Chondrocyte (in vitro differentiated cells): Measurements from ENCODE around the gene ODR4. TPM values are rescaled to one million over a fixed set of nuclear protein-coding genes. Genes with fewer than 3 reads are reported as not detected.
"Not testable (repeated sequence)": the region's sequence is repeated elsewhere in the genome, so short reads cannot be mapped to it uniquely, and the experiment has no call there.

Experiments
- DNase-seq: peaks from one replicate; pipeline ENCODE4 v3.0.0; 2021; ENCODE audit warnings: mixed read lengths, low spot score
- H3K27ac Mint-ChIP-seq: one replicate; pipeline ENCODE4 v1.8.0; 2021; ENCODE audit warnings: mild to moderate bottlenecking, moderate library complexity, mixed read lengths; ENCODE audit not compliant: unreplicated experiment
- H3K27me3 Mint-ChIP-seq: 2 replicates; pipeline ENCODE4 v1.8.0; 2021; ENCODE audit warnings: low read depth, mixed read lengths
- H3K36me3 Mint-ChIP-seq: 2 replicates; pipeline ENCODE4 v1.8.0; 2021; ENCODE audit warnings: low read depth, mixed read lengths
- H3K4me1 Mint-ChIP-seq: 2 replicates; pipeline ENCODE4 v1.8.0; 2021; ENCODE audit warnings: low read depth, mild to moderate bottlenecking, mixed read lengths
- H3K4me3 Mint-ChIP-seq: one replicate; pipeline ENCODE4 v1.8.0; 2021; ENCODE audit warnings: mild to moderate bottlenecking, moderate library complexity, mixed read lengths; ENCODE audit not compliant: unreplicated experiment
- H3K9me3 Mint-ChIP-seq: 2 replicates; pipeline ENCODE4 v1.8.0; 2021; ENCODE audit warnings: low read depth, mixed read lengths
- CTCF ChIP-seq: fragments of 200-600 bp; sonication (generic); IDR thresholded peaks from 2 replicates; pipeline ENCODE4 v1.5.0; 2021; ENCODE audit warnings: antibody characterized with exemption, mild to moderate bottlenecking, moderate library complexity
- total RNA-seq: library from RNA; stranded (reverse); gene quantifications from 3 replicates; pipeline ENCODE4 v1.2.1, GENCODE V29; 2021

ODR4 gene
- total RNA-seq, 1 donor from 2014 or later: 16.7 TPM

GRCh38 chr1:186390925-186391324, 15.3 kb downstream of the ODR4 start:
- no peak for TF ChIP-seq CTCF
- DNase-seq: no peak
- Mint-ChIP-seq H3K9me3 (no peaks in the 10 kb centered on the region), H3K27me3 (no peaks in the 10 kb centered on the region), H3K4me3 (no peak overlapping the region), H3K4me1 (no peaks in the 10 kb centered on the region), H3K27ac (no peak overlapping the region), H3K36me3 (peaks cover 15% of the 10 kb centered on the region)

GRCh38 chr1:186391841-186392240, 16.2 kb downstream of the ODR4 start:
- no peak for DNase-seq
- TF ChIP-seq CTCF: no peak
- no peaks in the 10 kb centered on the region for H3K9me3 Mint-ChIP-seq
- H3K27me3 Mint-ChIP-seq: no peaks in the 10 kb centered on the region
- no peak overlapping the region for H3K27ac Mint-ChIP-seq
- H3K36me3 Mint-ChIP-seq: peaks cover 16% of the 10 kb centered on the region
- no peaks in the 10 kb centered on the region for H3K4me1 Mint-ChIP-seq
- no peak overlapping the region for H3K4me3 Mint-ChIP-seq

- not testable (repeated sequence) for H3K27me3 Mint-ChIP-seq, H3K4me3 Mint-ChIP-seq, H3K27ac Mint-ChIP-seq, H3K9me3 Mint-ChIP-seq, H3K4me1 Mint-ChIP-seq, DNase-seq
- H3K36me3 Mint-ChIP-seq: peaks cover 19% of the 10 kb centered on the region
These were observed 17.1 kb downstream of the ODR4 start for GRCh38 chr1:186392711-186393110.

GRCh38 chr1:186401446-186401845, 25.8 kb downstream of the ODR4 start:
- DNase-seq, H3K9me3 Mint-ChIP-seq, H3K4me3 Mint-ChIP-seq, H3K27me3 Mint-ChIP-seq: not testable (repeated sequence)
- H3K36me3 Mint-ChIP-seq: peaks cover 15% of the 10 kb centered on the region
- peaks cover 11% of the 10 kb centered on the region for H3K4me1 Mint-ChIP-seq
- H3K27ac Mint-ChIP-seq: peak overlapping the region; percentile 6

GRCh38 chr1:186403632-186404031, 28.0 kb downstream of the ODR4 start:
- H3K27ac Mint-ChIP-seq: no peak overlapping the region
- TF ChIP-seq CTCF: no peak
- H3K36me3 Mint-ChIP-seq: peaks cover 20% of the 10 kb centered on the region
- no peak overlapping the region for H3K4me3 Mint-ChIP-seq
- H3K9me3 Mint-ChIP-seq: no peaks in the 10 kb centered on the region
- no peaks in the 10 kb centered on the region for H3K27me3 Mint-ChIP-seq
- peaks cover 11% of the 10 kb centered on the region for H3K4me1 Mint-ChIP-seq
- DNase-seq: no peak

- DNase-seq: no peak
- H3K27me3 Mint-ChIP-seq: no peaks in the 10 kb centered on the region
- H3K9me3 Mint-ChIP-seq: no peaks in the 10 kb centered on the region
- H3K36me3 Mint-ChIP-seq: peaks cover 18% of the 10 kb centered on the region
- peak; percentile 87 for TF ChIP-seq CTCF
- H3K27ac Mint-ChIP-seq: no peak overlapping the region
- H3K4me3 Mint-ChIP-seq: no peak overlapping the region
- H3K4me1 Mint-ChIP-seq: peaks cover 11% of the 10 kb centered on the region
These were observed 28.9 kb downstream of the ODR4 start for GRCh38 chr1:186404454-186405051.
